Uterus (tissue), 4 donors: Measurements from ENCODE around the gene SH3TC1. TPM values are rescaled to one million over a fixed set of nuclear protein-coding genes. Genes with fewer than 3 reads are reported as not detected.

Experiments
- DNase-seq, 2 donors: peaks; one replicate each; pipeline ENCODE4 v3.0.0-alpha.2; 2019 to 2020
- H3K27ac ChIP-seq, 2 donors: fragments of 200-600 bp; sonication (generic); 1 replicate in 1 of 2; 2 replicates in 1 of 2; pipeline ENCODE4 v1.5.1; 2016 to 2018
- H3K27me3 ChIP-seq, 2 donors: fragments of 200-600 bp; sonication (generic); one replicate each; pipeline ENCODE4 v1.5.1; 2018 to 2019; ENCODE audit warnings: control low read depth in 1 of 2
- H3K36me3 ChIP-seq, 2 donors: fragments of 200-600 bp; sonication (generic); one replicate each; pipeline ENCODE4 v1.5.1; 2019; ENCODE audit warnings: control low read depth in 1 of 2
- H3K4me1 ChIP-seq, 2 donors: fragments of 200-600 bp; sonication (generic); one replicate each; pipeline ENCODE4 v1.5.1; 2018 to 2019; ENCODE audit warnings: control low read depth in 1 of 2
- H3K4me3 ChIP-seq, 2 donors: fragments of 200-600 bp; sonication (generic); 1 replicate in 1 of 2; 2 replicates in 1 of 2; pipeline ENCODE4 v1.5.1; 2018 to 2019; ENCODE audit warnings: mild to moderate bottlenecking in 1 of 2
- H3K9me3 ChIP-seq, 2 donors: fragments of 200-600 bp; sonication (generic); one replicate each; pipeline ENCODE4 v1.5.1; 2019; ENCODE audit warnings: control low read depth in 1 of 2
- CTCF ChIP-seq, 4 experiments: fragments of 200-600 bp in 2 of 4; fragments of 450-650 bp in 2 of 4; sonication (generic) in 2 of 4; IDR thresholded peaks; one replicate each; pipeline ENCODE4 v1.5.1; 2016 to 2019; ENCODE audit warnings: antibody characterized with exemption in 4 of 4, mild to moderate bottlenecking in 2 of 4, moderate library complexity in 1 of 4
- POLR2A ChIP-seq, 2 donors: fragments of 450-650 bp; IDR thresholded peaks; one replicate each; pipeline ENCODE4 v1.6.1; 2016; ENCODE audit warnings: antibody characterized with exemption in 2 of 2, mild to moderate bottlenecking in 1 of 2, moderate library complexity in 1 of 2
- intact Hi-C: fragments of 100-400 bp; cut with DNase I; formaldehyde crosslinking; loops from one replicate; pipeline ENCODE4 v1.15.1; 2023; ENCODE audit warnings: low total_unique reads
- total RNA-seq, 4 donors: library from RNA; depleted of rRNA in 3 of 4; stranded (reverse); fragments of >200 nt in 3 of 4; gene quantifications; one replicate each; pipeline versions ENCODE4 v1.1.0 to v1.2.4, GENCODE V29; 2014 to 2023
- donor health status: DM: yes; HTN: yes; CAD: no.

Gene SH3TC1
- total RNA-seq, 4 donors from 2014 or later = 5.1 to 16.4 (median 11.3) TPM

GRCh38 chr4:8224267-8224974, 25.3 kb downstream of the SH3TC1 start:
- Histone ChIP-seq H3K4me1 (peaks cover 0 to 13% of the 10 kb centered on the region in 2 donors), H3K36me3 (no peaks in the 10 kb centered on the region), H3K27ac (no peak overlapping the region), H3K27me3 (no peaks in the 10 kb centered on the region), H3K9me3 (no peaks in the 10 kb centered on the region), H3K4me3 (no peak overlapping the region)
- no peak for DNase-seq
- TF ChIP-seq CTCF (IDR thresholded peaks at IDR 0.05) (no peak), POLR2A (IDR thresholded peaks at IDR 0.05) (no peak)
- intact Hi-C loops = no loop called here

DNA sequence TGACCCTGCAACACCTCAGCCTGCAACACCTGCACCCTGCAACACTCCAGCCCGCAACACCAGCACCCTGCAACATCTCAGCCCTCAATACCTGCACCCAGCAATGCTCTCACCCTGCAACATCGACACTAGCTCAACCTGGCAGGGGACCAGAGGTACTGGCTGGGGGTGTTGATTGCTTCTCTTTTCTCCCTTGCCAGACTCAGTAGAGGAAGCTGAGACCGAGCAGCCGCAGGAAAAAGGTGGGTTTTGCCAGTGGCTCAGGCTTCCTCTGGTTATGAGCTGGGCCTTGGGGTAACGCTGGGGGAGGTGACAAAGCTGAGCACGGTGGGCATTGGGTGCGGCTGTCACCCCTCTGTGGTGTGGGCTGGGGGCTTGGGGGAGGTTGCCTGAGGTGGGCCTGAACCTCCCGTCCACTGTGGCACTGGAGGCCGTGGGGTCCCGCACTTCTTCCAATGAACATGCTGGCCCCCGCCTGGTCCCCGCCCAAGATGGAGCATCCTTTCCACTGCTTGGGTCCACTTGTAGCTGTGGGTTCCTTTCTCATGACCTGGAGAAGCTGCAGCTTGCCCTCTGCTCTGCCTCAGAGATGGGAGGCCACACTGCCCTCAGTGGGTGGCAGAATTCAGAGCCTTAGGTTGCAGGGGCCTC, 26.0 kb downstream of the SH3TC1 start:
- no peaks in the 10 kb centered on the region for H3K9me3 ChIP-seq
- no peak overlapping the region for H3K27ac ChIP-seq

DNA sequence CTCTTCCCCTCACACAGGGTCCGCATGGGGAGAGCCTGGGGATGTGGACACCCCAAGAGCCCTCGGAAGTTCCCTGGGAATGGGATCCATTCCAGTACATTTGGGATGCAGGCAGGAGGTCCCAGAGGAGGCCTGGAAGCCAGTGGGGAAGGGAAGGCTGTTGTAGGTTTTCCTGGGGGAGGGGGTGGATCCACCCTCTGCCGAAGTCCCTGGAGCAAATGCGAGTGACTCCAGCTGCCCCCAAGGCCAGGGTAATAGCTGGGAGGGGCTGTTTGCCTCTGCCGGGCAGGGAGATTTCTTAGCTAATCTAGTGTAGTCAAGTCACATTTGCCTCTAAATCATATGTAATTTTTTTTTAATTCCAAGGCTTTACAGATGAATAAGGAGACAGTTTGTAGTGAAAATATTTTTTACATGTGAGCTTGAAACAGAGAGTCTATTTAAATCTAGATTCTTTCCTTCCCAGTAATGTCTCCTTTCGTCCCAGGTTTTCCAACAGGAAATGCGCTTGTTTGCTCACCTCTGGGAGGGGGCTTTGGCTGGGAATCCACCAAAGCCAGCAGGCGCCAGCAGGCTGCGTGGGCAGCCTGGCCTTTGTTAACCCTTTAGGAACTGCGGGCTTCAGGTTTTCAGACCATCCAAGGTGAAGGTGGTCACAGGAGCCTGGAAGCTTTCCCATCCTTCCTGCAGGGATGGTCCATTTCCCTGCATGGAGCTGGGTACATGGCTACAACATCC, 26.8 kb downstream of the SH3TC1 start:
- no peak overlapping the region for H3K4me3 ChIP-seq
- H3K4me1 ChIP-seq = peaks cover 0 to 13% of the 10 kb centered on the region in 2 donors
- H3K27ac ChIP-seq = no peak overlapping the region
- intact Hi-C loops = no loop called here
- no peaks in the 10 kb centered on the region for H3K27me3 ChIP-seq
- no peaks in the 10 kb centered on the region for H3K36me3 ChIP-seq
- no peak for DNase-seq
- H3K9me3 ChIP-seq = no peaks in the 10 kb centered on the region
- TF ChIP-seq POLR2A (IDR thresholded peaks at IDR 0.05) = no peak
- no peak for TF ChIP-seq CTCF (IDR thresholded peaks at IDR 0.05)

More for the DNA sequence above, 26.0 kb downstream of the SH3TC1 start:
- Histone ChIP-seq H3K4me3 (no peak overlapping the region), H3K4me1 (peaks cover 0 to 13% of the 10 kb centered on the region in 2 donors), H3K36me3 (no peaks in the 10 kb centered on the region), H3K27me3 (no peaks in the 10 kb centered on the region)
- no peak for DNase-seq
- intact Hi-C loops = no loop called here
- TF ChIP-seq CTCF (IDR thresholded peaks at IDR 0.05) = no peak
- TF ChIP-seq POLR2A (IDR thresholded peaks at IDR 0.05) = no peak

GRCh38 chr4:8227201-8227770, 28.2 kb downstream of the SH3TC1 start:
- intact Hi-C loops = no loop called here
- Histone ChIP-seq H3K36me3 (no peaks in the 10 kb centered on the region), H3K9me3 (no peaks in the 10 kb centered on the region), H3K27me3 (no peaks in the 10 kb centered on the region), H3K27ac (no peak overlapping the region), H3K4me1 (peaks cover 0 to 13% of the 10 kb centered on the region in 2 donors), H3K4me3 (no peak overlapping the region)
- no peak for TF ChIP-seq POLR2A (IDR thresholded peaks at IDR 0.05)
- TF ChIP-seq CTCF (IDR thresholded peaks at IDR 0.05) = no peak
- DNase-seq = no peak
